ENCODE results near the gene MRM2. TPM values are rescaled to one million over a fixed set of nuclear protein-coding genes. Genes with fewer than 3 reads are reported as not detected.

MRM2 gene
- total RNA-seq, 2 donors from 2014 or later = 24.4 to 30.8 TPM

DNA sequence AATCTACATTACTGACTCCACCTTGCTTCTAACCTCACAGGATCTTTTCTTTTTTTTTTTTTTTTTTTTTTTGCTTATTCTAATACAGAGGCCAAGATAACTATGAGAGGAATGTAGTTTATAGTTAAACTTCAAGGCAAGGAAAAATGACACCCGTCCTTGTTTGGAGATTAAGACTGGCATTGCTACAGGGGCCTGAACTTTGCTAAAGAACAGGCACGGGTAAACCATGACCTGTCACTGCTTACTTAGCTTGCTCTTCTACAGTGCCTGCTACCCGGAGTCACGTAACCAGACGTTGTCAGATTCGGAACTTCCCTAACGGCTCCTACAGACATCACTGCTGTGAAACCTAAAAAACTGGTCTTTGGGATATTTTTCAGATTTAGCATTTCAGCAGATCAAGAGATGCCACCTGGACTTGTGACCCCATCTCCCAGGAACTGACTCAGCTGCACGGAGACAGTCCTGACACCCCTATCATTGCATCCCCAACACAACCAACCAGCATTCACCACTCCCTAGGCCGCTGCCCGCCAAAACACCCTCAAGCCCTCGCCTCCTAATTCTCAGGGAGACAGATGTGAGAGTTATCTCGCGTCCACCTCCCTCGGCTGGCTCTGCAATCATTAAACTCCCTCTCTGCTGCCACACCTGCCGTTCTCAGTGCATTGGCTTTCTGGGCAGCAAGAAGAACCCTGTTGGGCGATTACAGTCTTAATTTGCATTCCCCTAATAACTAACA lies 36.8 kb downstream of the MRM2 start:
- DNase-seq (ENCODE audit: low spot score in 2 of 2) (peak in 1 of 2 donors; percentile 3), ATAC-seq (no peak)
- no peak overlapping the region for H3K27ac Mint-ChIP-seq
- no peaks in the 10 kb centered on the region for H3K36me3 Mint-ChIP-seq
- H3K9me3 Mint-ChIP-seq = no peaks in the 10 kb centered on the region

GRCh38 chr7:2204446-2204845 lies 37.6 kb downstream of the MRM2 start:
- DNase-seq (ENCODE audit: low spot score in 2 of 2) (peak in 1 of 2 donors; percentile 35), ATAC-seq (no peak)
- no peaks in the 10 kb centered on the region for H3K36me3 Mint-ChIP-seq
- no peak overlapping the region for H3K27ac Mint-ChIP-seq
- H3K9me3 Mint-ChIP-seq = no peaks in the 10 kb centered on the region

GRCh38 chr7:2203766-2204300 lies 38.2 kb downstream of the MRM2 start:
- DNase-seq (ENCODE audit: low spot score in 2 of 2) (peak in 1 of 2 donors; percentile 33), ATAC-seq (no peak)
- H3K36me3 Mint-ChIP-seq = no peaks in the 10 kb centered on the region
- no peak overlapping the region for H3K27ac Mint-ChIP-seq
- H3K9me3 Mint-ChIP-seq = no peaks in the 10 kb centered on the region

DNA sequence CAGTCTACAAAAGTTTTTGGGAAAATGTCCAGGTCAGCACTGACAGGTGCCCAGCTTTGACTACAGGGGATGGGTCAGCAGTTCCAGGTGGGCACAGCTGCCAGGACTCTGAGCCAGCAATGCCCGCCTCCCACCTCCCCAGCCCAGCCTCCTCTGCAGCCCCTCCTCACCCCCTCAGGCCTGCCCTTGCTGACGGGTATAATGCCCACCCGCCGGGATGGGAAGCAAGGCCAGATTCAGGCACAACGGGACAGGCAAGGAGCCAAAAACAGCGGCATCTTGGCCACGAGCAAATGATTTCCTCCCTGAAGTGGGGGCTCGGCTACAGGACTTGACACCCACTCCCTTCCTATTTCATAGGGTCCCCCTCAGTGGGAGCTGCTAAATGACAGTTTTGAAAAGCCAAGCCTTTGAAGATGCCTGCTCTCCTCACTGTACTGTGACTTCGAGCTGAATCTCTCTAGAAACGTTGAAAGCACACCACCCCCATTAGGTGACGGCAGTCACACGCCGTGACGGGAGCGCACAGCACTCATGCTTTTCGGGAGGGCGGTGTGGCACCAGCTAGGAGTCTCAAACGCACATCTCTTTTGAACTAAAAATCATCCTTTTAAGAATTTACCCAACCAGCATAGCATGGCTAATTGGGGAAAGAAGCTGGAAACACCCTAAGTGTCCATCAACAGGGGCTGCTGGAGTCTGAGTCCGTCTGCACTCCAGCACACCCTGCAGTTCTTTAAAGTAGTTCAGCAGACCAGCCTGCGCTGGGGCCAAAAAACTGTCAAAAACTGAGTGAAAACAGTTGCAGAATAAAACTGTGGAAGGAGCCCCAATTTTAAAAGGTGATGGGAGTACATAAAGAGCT lies 38.9 kb downstream of the MRM2 start:
- ATAC-seq = no peak
- Mint-ChIP-seq H3K27ac (peak overlapping the region in 1 of 2 donors; percentile 68), H3K36me3 (no peaks in the 10 kb centered on the region), H3K9me3 (no peaks in the 10 kb centered on the region)
- peak in 1 of 2 donors; percentile 37 for DNase-seq (ENCODE audit: low spot score in 2 of 2)

GRCh38 chr7:2202361-2202761 lies 39.6 kb downstream of the MRM2 start:
- peaks cover 3% of the 10 kb centered on the region in 2 donors for H3K36me3 Mint-ChIP-seq
- ATAC-seq (no peak), DNase-seq (ENCODE audit: low spot score in 2 of 2) (peak in 1 of 2 donors; percentile 42)
- H3K9me3 Mint-ChIP-seq = no peaks in the 10 kb centered on the region
- peak overlapping the region in 1 of 2 donors; percentile 50 for H3K27ac Mint-ChIP-seq

DNA sequence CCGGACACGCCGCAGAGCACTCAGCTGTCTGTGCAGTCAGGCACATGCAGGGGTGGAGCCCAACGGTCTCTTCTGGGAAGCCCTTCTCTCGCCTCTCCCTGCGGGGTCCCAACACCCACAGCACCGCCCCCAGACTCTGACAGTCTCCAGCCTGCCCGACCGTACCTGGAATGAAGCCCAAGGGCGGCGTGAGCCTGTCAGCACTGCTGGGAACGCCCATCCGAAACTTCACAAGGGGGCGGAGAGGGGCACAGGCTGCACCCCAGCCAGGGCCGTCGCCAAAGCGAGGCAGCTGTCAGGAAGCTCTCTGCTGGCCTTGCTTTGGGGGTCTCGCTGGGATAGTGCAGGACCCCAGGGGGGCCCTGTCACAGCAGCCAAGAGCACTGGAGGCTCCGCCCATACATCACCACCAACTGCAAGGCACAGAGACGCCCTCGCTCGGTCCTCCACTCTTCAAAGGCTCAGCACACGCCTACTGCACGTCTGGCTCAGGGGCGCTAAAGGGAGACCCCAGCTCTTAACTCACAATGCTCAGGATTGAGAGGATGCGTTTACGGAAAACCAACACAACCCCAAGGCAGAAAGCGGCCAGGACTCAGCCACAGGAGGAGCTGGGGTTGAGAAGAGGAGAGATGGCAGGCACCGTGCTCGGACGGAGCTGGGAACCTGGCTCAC lies 40.2 kb downstream of the MRM2 start:
- no peaks in the 10 kb centered on the region for H3K9me3 Mint-ChIP-seq
- H3K27ac Mint-ChIP-seq = peak overlapping the region in 1 of 2 donors; percentile 50
- H3K36me3 Mint-ChIP-seq = peaks cover 8 to 9% of the 10 kb centered on the region in 2 donors
- DNase-seq (ENCODE audit: low spot score in 2 of 2) (peak in 1 of 2 donors; percentile 48), ATAC-seq (no peak)

DNA sequence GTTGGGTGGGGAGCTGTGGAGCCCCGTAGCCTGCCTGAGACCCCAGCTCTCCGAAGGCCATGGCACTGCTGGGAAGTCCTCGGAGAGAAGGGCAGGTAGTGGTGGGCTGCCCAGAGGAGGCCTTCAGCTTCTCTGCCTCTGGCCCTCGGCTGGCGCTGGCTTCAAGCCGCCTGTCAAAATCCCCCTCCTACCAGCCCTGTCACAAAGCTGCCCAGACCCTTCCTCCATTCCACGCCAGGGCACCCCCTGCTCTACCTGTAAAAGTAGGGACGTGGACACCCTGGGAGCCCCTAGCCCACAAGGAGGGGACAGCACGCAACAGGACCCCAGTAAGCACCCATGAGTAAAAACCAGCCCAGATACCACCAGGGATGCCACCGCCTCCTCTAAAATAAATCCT lies 40.9 kb downstream of the MRM2 start:
- DNase-seq (ENCODE audit: low spot score in 2 of 2) (peak in 1 of 2 donors; percentile 33), ATAC-seq (no peak)
- no peak overlapping the region for H3K27ac Mint-ChIP-seq
- H3K36me3 Mint-ChIP-seq = peaks cover 13 to 16% of the 10 kb centered on the region in 2 donors
- H3K9me3 Mint-ChIP-seq = no peaks in the 10 kb centered on the region

GRCh38 chr7:2200584-2200980 lies 41.4 kb downstream of the MRM2 start:
- DNase-seq (ENCODE audit: low spot score in 2 of 2) = peak in 1 of 2 donors; percentile 38
- ATAC-seq = no peak
- Mint-ChIP-seq H3K27ac (peak overlapping the region in 1 of 2 donors; percentile 82), H3K9me3 (no peaks in the 10 kb centered on the region), H3K36me3 (peaks cover 18 to 21% of the 10 kb centered on the region in 2 donors)

- ATAC-seq (no peak), DNase-seq (ENCODE audit: low spot score in 2 of 2) (peak in 1 of 2 donors; percentile 43)
- peak overlapping the region in 1 of 2 donors; percentile 82 for H3K27ac Mint-ChIP-seq
- no peaks in the 10 kb centered on the region for H3K9me3 Mint-ChIP-seq
- peaks cover 19 to 26% of the 10 kb centered on the region in 2 donors for H3K36me3 Mint-ChIP-seq
Observed at GRCh38 chr7:2199956-2200583, 41.9 kb downstream of the MRM2 start.

GRCh38 chr7:2199528-2199927 lies 42.5 kb downstream of the MRM2 start:
- ATAC-seq (no peak), DNase-seq (ENCODE audit: low spot score in 2 of 2) (peak in 1 of 2 donors; percentile 46)
- H3K36me3 Mint-ChIP-seq = peaks cover 19 to 26% of the 10 kb centered on the region in 2 donors
- no peak overlapping the region for H3K27ac Mint-ChIP-seq
- H3K9me3 Mint-ChIP-seq = no peaks in the 10 kb centered on the region

DNA sequence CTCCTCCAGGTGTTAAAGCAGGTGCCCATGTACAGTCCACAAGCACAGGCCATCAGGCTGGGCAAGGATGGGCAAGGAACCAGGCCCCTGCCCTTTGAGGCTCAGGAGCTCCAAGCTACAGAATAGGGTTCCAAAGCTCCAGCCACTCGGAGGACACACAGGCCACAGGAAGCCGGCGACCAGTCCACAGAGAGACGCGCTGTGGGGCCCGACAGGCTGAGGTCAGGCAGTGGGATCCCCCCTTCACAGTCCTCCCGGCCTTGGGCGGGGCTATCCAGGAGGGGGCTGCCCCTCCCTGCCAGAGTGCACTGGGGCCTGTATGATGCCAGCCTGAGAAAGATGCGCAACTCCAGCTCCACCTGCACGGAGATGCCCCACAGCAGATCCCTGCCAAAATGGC lies 43.2 kb downstream of the MRM2 start:
- ATAC-seq = no peak
- DNase-seq (ENCODE audit: low spot score in 2 of 2) = peak in 1 of 2 donors; percentile 42
- Mint-ChIP-seq H3K27ac (no peak overlapping the region), H3K9me3 (no peaks in the 10 kb centered on the region), H3K36me3 (peaks cover 19 to 26% of the 10 kb centered on the region in 2 donors)

DNA sequence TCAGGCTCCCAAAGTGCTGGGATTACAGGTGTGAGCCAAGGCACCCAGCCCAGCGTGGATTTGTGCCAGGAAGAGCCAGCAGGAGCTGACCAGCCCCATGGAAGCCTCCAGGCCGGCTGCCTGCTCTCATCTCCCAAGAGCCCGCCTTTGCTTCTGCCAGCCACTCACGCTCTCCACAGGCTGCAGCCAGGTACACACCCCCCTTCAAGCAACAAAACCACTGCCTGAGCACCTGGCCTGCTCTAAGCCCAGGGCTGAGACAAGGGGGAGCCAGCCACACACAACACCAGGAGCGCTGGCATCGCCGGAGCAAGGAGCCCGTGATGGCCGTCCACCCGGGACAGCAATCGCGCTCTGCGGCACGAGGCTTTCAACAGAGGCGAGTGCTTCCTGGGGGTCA lies 43.8 kb downstream of the MRM2 start:
- Mint-ChIP-seq H3K9me3 (no peaks in the 10 kb centered on the region), H3K27ac (no peak overlapping the region), H3K36me3 (peaks cover 19 to 26% of the 10 kb centered on the region in 2 donors)
- no peak for ATAC-seq
- peak in 1 of 2 donors; percentile 23 for DNase-seq (ENCODE audit: low spot score in 2 of 2)

DNA sequence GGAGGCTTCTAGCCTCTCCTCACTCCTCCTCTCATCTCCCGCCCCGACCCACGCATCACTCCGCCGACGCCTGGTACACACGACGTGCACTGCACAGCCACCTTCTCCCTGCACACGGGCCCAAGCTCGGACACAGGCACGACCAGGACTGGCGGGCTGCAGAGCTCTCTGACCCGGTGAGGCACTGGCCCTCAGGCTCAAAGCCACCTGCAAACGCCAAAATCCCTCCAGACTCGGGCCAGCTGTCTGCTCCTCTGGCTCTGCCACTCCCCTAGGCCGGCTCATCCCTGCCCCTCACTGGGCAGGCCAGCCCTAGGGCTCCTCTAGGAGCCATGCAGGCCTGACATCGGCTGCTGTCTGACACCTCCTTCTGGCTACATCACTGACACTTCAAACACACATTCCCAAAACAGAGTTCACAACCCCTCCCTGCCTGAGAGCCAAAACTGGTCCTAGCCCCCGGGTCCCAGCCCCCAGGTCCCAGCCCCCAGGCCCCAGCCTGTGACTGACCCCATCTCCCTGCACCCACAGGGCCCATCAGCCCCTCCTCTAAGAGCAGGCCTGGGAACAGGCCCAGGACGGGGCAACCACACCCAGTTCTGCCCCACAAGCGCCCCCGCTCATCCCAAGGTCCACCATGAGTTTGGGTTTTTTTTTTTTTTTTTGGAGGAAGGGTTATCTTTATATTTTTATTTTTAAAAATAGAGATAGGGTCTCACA lies 44.4 kb downstream of the MRM2 start:
- ATAC-seq (no peak), DNase-seq (ENCODE audit: low spot score in 2 of 2) (peak in 1 of 2 donors; percentile 35)
- Mint-ChIP-seq H3K27ac (peak overlapping the region; percentile 11 to 74), H3K36me3 (peaks cover 19 to 26% of the 10 kb centered on the region in 2 donors), H3K9me3 (no peaks in the 10 kb centered on the region)

- H3K36me3 Mint-ChIP-seq = peaks cover 19 to 26% of the 10 kb centered on the region in 2 donors
- no peak overlapping the region for H3K27ac Mint-ChIP-seq
- no peaks in the 10 kb centered on the region for H3K9me3 Mint-ChIP-seq
- ATAC-seq (no peak), DNase-seq (ENCODE audit: low spot score in 2 of 2) (peak in 1 of 2 donors; percentile 45)
Observed at GRCh38 chr7:2196381-2197378, 45.3 kb downstream of the MRM2 start.

All from activated naive CD4-positive, alpha-beta T cell treated with anti-CD3 and anti-CD28 coated beads, Interleukin-2, amount 50 U/mL, for 72 hours (primary cell).